HG02870 (cell line): ENCODE measurements around the gene KSR1.

ENCODE experiments used
- ATAC-seq: cut with Tn5 transposase; IDR thresholded peaks from one replicate; pipeline ENCODE4 v1.9.1; 2021; ENCODE audit warnings: mild to moderate bottlenecking, moderate library complexity; ENCODE audit not compliant: unreplicated experiment

The KSR1 gene

DNA sequence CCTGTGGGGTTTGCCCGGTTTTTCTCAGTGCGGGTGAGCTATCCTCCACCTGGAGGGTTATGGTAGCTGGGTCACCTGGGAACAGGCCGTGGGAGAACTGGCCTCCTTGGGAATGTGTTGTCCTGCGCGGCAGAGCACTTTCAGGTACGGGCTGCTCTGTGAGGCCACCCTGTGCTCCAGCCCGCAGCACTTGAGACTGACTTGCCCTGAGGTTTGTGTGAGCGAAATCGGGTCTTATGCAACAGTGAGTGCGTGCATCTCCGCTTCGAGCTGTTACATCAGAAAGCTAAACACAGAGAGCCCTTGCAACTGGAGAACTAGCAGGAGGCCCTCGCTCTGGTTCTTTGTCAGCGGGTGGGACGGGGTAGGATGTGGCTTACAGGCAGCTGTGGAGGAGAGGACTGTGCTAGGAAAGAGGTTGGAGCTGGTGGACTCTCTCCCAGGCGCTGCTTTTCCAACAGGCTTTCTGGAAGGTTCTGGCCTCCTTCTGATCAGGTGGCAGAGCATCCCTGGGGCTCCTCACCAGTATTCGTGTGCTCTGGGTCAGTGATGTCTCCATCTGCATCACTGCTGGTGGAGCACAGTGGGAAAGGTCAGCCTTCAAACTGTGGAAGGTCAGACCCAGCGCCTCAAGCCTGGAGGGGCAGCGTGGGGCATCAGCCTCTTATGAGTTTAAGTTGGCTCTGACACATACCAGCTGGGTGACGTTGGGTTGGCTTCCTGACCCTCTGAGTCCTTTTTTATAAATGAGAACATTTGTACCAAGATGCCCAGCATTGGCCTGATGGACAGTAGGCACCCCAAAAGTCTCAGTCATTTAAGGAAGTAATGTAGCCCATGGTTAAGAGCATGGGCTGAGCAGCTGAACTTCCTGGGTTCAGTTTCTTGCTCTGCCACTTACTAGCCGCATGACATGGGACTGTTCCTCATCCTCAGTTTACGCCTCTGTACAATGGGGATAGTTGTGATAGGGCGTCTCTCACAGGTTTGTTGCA, 76.3 kb downstream of the KSR1 start:
- ATAC-seq = no peak

DNA sequence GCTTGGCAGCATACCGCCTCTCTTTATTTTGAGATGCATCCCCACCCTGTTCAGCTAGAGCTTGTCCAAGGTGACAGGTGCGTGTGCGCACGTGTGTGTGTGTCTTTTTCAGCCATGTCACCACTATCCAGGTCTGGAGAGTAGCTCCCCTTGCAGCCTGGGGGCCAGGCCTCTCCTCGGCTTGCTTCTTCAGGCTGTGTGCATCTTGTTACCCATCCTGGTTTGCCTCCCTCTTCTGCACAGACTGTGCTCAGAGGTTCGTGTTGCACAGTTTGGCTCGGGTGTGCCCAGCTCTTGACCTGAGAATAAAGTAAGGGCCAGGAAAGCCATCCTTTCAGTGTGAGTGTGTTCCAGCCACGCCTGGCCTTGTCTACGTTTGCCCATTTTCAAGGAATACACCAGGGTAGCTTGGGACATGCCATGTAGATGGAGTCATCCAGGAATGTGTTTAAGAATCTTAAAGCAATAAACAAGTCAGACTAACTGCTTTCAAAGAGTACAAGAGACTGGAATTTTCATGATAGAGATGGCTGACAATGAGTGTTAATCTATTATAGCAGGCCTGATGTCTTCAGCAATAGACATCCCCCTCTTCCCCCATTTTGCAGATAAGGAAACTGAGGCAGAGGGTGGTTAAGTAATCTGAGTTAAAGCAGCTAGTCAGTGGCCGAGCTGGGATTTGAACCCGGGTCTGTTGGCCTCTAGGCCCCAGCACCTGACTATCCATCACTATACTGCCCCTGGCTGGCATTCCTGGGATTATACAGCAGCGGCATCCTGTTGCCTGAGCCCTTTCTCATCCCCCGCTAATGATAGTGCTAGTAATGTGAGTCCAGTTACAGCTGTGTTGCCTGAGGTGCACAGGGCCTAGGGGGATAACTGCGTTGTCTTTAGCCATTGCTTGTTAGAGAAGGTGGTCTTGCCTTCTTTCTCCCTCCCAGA, 77.9 kb downstream of the KSR1 start:
- no peak for ATAC-seq

DNA sequence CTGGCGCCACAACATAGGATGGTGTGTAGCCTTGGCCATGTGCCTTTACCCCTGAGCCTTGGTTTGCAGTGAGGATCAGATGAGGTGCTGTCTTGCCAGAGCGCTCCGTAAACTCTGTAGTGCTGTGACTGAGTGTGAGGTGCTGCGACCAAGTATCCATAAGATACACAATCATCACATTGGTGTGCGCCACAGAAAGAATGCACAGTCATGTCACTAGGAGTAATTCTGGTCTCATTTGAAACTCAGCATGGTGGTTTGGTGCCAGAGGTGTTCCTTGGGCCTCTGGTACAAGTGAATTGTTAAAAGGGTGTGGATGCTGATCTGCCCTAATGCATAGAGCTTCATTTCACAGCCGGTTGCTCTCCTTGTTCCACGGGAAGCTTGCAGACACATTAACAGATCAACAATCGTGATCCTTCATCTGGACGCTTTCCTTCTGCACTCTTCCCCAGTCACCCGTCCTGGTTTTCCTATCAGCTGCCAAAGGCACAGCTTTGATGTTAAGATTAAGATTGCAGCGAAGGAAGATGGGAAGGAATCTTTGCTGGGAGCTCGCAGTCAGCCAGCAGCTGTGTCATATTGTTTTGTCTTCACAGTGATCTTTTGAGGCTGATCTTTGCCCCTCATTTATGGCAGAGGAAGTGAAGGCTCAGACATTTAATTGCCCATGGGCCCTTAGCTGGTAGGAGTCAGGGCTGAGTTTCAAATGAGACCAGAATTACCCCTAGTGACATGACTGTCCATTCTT, 79.1 kb downstream of the KSR1 start:
- ATAC-seq = no peak

DNA sequence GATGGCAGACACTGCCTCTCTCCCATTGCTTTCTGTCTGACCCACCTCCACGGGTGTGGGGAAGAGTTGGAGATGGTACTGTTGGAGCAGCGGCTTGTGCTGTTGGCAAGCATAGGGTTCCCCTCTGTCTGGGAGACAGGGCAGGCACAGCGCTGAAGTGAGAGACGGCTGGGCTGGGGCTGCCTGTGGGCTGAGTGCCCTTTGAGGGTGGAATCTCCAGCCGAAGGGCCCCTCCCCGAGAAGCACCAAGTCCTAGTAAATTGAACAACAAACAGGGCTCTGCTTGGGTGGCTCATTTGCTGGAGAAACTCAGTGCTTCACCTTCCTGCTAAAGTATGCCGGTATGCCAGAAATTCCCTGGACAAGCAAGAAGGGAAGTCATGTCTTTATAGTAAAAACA, 79.7 kb downstream of the KSR1 start:
- no peak for ATAC-seq

DNA sequence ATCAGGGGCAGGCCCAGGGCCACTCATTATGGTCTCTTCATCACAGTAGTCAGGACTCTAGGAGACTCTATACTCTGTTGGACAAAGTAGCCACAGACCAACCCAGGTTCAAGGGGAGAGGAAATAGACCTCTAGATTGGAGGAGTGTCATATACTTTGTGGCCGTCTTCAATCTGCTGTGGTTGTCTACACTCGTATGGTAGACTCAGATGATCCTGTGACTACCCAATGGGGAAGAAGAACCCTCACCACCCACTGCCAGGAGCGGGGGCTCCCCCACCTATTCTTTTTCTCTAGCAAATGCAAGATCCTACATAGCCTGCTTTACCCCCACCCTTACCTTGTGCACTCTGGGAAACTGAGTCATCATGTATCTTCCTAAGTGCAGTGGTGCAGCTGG, 80.5 kb downstream of the KSR1 start:
- ATAC-seq = no peak

DNA sequence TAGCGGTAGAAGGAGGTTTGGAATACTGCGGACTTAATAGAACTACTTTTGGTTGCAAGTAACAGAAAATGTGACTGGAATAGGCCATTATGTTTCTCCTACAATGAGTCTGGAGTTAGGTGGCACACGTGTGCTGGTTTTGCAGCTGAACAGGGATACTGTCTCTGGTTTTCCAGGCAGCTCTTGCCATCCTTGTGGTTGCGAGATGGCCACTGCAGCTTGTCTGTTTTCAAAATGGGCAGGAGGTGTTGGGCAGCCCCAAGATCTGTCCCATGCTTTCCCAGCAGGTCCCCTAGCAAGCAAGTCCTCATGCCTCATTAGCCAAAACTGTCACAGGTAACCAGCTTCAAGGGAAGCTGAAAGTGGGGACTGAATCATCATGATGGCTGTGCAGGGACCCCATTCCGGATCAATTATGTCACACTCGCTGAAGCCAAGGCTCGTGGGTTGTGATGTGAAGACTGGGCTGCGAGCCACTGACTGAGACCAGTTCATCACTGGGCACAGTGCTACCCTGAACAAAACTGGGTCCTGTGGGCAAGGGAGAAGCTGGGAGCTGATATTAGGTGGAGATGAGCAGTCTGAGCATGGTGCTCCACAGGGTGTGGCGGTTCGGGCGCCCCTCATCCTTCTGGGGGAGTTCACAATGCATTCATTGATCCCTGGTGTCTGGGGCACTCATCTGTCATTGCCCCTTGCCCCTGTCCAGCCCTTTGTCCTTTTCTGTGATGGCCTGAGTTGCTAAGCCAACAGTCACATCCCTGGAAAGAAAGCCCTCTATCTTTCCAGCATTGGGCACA, 82.1 kb downstream of the KSR1 start:
- no peak for ATAC-seq

DNA sequence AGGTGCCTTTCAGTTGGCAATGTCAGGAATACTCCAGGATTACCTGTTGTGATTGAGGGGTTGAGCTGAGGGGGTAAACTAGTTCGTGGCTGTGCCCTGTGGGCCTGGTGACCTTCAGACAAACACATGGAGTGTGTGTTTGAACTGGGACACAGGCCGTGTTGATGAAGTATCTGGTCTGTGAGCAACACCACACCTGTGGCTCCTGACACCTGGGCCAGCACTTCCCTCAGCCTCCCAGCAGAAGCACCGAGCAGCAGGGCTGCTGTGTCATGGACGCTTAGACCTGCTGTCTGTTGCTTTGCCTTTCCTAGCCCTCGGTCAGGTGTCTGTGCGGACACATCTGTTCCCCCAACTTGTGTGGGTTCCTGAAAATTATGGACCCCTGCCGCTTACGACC, 82.9 kb downstream of the KSR1 start:
- ATAC-seq = no peak

DNA sequence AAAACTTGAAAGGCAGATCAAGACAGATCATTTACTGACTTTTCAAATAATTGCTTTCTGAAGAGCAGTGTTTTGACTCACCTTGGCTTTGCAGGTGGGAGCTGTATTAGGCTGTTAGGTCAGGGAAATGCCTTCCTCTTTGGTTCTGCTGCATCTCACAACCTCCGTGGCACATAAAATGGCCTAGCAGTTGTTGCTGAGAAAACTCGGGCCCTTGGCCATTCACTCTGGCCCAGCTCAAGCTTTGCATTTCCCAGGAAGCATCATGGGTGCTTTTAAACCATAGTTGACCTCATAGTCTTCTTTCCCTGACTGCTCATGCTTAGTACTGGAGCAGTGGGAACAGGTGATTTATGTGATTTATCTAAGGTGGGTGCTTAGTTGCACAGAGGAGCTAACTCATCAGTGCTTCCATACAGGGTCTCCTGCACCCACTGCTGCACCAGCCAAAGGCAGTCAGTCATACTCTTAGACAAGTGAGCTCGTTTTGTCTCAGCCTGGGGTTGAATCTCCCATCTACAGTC, 83.6 kb downstream of the KSR1 start:
- no peak for ATAC-seq

DNA sequence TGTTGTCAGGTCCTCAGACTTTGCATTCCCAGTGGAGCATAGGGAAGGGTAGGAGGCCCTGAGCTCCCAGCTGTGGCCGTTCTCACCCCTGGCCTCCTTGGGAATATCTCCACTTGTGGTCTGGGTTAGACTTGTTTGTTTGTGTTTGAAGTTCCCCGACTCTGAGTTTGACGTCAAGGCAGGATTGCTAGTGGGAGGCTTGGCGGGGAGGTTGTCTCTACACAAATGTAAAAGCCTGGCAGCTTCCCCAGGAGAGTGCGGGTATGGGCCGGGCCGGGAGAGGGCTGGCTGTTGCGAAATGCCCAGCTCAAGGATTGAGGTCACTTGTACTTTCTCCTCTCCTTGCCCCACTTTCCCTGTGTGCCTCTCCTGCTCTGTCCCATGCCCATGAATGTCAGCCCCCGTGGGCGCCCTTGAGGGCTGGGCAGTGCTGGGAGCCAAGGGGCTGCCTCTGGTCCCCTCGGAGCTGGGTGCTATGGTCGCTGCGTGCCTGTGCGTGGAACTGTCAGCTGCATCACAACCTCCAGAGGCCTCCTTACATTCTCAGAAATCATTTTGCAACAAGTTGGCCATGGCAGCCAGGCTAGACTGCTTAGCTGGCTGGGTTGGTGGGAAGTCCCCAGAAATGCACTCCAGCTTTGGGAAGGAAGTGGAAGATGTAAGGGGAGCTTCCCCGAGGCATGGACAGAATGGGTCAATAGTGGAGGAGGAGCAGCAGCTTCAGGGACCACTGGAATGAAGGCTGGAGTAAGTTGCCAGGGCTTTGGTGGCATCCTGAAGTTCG, 84.3 kb downstream of the KSR1 start:
- ATAC-seq = no peak

DNA sequence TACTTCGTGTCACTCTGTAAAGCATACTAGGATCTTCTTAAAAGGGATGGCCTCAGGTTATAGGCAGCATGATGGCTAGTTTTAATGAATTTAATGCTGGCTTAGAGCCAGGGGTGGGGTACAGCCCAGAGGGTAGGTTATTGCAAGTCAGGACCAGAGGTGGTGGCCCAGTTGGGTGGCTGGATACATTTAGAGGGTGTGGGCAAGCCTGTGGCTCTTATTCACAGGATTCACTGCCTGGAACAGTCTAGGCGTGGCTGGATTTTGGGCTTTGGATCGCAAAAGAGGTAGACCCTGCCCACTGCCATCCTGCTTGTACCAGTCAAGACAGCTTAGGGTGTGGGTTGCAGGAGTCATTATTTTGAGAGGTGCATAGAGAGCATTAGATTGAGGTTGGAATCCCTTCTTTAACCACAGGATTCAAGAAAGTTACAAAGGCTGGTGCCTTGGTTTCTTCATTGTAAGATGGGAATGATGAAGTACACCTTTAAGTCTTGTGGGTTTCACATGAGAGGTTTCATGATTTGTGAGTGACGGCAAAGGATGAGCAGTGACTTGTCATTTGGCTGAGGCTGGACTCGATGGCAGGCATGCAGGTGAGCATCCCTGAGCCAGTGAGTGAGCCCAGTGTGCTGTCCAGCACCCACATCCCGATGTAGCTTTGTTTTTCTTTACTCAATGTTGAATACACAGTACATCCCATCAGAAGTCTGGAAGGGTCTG, 85.2 kb downstream of the KSR1 start:
- no peak for ATAC-seq

DNA sequence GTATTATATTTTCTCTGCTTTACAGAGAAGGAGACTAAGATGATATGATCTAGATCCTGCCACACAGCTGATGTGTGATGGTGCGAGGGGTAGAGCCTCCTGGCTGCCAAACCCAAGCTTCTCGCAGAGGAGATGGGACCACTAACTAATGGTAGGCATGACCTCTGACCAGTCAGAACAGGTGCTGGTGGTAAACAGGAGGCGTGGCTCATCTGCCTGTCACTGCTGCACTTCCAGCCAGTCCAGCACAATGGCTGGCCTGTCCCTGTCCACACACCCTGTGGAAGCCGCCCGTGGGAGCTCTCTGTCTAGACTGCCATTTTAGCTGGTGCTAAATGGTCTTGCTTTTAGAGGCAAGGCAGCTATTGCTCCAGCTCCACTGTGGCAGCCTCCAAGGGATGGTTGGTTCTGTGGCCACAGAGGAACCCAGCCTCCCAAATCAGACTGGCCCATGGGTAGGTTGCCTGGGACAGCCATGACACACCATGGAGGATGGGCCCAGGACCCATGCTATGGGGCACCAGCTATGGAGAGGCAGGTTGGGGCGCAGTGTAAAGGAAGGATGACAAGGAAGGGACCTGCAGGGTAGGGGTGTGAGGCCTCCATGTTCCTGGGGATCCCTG, 86.7 kb downstream of the KSR1 start:
- ATAC-seq = no peak

DNA sequence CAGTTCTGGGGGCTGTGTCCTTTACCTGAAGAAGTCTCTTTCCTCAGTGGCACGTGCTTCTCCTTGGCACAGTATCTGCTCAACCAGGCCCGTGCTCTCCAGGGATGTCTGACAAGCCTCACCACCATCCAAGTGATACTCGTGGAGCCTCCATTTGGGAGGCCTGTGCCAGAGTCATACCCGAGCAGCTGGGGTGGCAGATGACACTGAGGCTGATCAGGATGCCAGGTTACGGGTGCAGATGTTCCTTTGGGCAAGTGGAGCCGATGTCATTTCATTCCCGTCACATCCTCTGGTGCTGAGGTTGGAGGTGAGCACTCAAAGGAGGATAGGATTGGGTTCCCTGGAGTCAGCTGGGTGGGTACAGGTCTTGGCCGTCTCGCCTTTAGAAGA, 87.2 kb downstream of the KSR1 start:
- no peak for ATAC-seq

DNA sequence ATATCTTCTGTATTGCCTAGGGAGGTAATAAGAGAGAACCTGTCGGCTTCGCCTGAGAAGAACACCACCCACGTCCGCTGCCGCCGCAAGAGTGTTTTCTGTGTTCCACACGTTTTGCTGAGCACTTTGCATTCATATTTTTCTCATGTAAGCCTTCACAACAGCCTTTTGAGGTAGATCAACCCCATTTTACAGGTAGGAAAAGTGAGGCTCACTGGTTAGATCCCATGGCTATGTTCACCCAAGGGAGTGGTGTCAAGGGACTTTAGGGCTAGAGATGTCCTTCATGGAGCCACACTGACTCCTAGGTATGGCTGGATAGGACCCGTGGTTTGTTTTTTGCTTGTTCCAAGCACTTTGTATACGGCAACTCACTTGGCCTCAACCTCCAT, 87.7 kb downstream of the KSR1 start:
- ATAC-seq = no peak

DNA sequence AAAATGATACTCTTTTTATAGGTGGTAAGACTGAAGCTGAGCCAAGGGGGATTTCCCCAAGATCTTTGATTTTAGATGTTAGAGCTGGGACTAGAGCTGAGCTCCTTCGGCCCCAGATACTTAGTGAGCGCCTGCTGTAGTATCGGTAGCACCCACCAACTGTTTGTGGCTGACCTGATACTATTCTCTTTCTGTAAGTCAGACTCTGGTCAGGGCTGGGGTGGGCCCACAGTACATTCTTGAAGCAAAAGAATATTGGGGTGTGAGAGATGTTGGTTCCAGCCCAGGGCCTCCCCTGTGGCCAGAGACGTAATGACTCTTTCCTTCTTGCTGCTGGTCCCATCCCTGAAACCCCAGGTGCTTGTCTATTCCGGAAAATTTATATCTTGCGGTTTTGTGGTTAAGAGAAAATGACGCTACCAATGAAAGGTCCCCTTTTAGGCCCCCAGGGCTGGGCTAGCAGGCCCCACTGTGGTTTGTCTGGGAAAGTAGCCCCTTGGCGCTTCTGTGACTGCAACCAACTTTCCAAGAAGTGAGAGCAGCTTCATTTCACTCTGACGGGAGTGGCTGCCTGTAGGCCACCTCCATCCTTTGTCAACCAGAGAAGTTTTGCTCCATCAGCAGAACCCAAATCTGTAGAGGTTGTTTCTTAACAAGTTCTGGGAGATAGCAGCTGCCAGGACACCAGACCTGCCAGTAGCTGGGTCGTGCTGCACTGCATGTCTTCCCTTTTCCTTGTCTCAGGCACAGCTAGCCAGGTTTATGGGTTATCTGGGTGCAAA, 88.3 kb downstream of the KSR1 start:
- peak; percentile 78 for ATAC-seq

DNA sequence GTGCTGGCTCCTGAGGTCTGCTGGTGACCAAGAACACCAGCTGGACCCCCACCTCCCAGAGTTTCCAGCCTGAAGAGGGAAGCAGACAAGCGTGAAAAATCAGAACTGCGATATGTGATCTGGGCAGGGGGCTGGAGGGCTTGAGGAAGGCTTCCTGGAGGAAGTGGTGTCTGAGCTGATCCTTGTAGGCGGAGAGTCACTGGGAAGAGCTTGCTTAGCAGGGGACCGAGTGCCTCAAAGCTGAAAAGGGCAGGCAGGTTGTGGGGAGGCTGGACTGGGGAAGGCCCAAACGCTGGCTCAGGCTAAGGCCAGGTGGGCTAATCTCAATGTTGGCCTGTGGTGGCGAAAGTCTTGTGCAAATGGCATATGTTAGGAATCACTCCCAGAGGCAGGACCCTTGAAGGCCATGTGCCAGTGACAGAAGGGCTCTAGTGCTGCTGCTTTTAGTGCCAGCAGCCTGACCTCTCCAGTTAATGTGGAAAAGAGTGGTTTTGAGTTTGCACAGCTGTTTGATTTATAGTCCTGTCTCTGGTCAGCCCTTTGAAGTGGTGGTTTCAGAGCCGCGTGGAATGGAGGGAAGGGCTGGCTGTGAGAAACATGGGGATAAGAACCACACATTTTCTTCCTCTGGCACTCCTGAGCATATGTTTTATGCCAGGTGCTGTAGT, 89.4 kb downstream of the KSR1 start:
- ATAC-seq = no peak

DNA sequence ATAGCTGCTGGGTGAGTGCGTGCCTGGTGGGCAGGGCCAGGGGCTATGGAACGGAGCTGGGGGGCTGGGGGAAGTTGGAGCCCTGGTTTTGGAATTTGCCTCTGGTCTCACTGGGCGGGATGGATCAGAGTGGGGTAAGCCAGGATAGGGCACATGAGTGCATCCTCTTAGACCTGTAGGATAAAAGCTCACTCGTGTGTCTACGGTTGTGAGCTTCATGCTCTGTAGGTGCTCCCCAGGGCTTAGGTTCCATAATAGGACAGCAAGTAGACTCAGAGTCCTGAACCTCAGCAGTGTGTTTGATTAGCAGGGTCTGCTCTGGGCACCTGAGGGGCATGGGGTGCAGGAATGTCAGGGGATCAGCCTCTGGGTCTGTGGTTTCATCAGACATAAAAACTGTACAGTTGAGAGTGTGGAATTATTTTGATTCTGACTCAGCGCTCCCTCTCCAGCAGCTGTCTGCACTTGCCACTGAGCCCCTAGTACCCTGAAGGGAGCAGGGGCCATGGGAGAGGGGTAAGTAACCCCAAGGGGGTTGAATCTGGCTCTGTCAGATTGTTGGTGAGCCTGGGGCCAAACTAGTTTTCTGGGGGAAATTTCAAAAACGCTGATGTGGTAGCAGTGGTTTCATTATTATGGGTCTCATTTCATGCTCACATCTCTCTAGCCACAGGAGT, 90.5 kb downstream of the KSR1 start:
- ATAC-seq = peak; percentile 22
